ENCODE results near the gene SOX6. TPM values are rescaled to one million over a fixed set of nuclear protein-coding genes. Genes with fewer than 3 reads are reported as not detected.

SOX6 gene
- total and polyA plus RNA-seq, 12 donors = 0.80 to 43.0 (median 21.2) TPM

GRCh38 chr11:15963266-15963665 is 393.1 kb downstream of the SOX6 start:
- 100% methylated on average over 1 of the region's 1 CpG for WGBS, 2 donors
- no peak for ATAC-seq
- DNase-seq = no peak
- Histone ChIP-seq H3K27ac (no peak overlapping the region), H3K9me3 (no peaks in the 10 kb centered on the region), H3K4me3 (no peak overlapping the region), H3K4me1 (peaks cover 4 to 39% (median 23%) of the 10 kb centered on the region in 9 donors), H3K27me3 (no peaks in the 10 kb centered on the region), H3K36me3 (no peaks in the 10 kb centered on the region)
- TF ChIP-seq CTCF (IDR thresholded peaks at IDR 0.05) = no peak
- intact Hi-C loops (cut with DNase I) = loop anchor here in 1 of 10 donors (10.0 kb wide), 1 partner anchor 148 kb away; no protein-coding TSS in a partner anchor

- Histone ChIP-seq H3K27ac (no peak overlapping the region), H3K27me3 (no peaks in the 10 kb centered on the region), H3K4me1 (peaks cover 0 to 10% (median 0%) of the 10 kb centered on the region in 9 donors), H3K9me3 (no peaks in the 10 kb centered on the region), H3K4me3 (no peak overlapping the region), H3K36me3 (no peaks in the 10 kb centered on the region)
- no peak for DNase-seq
- TF ChIP-seq CTCF (IDR thresholded peaks at IDR 0.05) = no peak
- peak in 1 of 8 donors; percentile 44 for ATAC-seq
- intact Hi-C loops (cut with DNase I) = loop anchor here in 1 of 10 donors (5.0 kb wide), 1 partner anchor 1012 kb away; no protein-coding TSS in a partner anchor
- 17% methylated on average over 1 of the region's 1 CpG for WGBS, 2 donors
Measured at GRCh38 chr11:15958910-15959309, 397.4 kb downstream of the SOX6 start.

DNA sequence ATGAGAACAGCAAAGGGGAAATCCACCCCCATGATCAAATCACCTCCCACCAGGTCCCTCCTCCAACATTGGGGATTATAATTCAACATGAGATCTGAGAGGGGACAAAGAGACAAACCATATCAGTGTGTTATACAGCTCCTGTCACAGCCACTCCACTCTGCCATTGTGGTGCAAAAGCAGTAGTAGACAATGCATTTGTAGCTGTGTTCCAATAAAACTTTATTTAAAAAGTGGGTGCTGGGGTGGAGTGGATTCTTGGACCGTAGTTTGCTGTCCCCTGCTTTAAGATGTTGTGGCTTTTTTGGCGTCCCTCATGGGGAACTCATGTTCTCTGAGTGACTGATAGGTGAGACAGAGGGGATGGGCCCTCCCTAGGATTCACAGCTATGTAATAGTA is 399.1 kb downstream of the SOX6 start:
- no peaks in the 10 kb centered on the region for H3K36me3 ChIP-seq
- intact Hi-C loops (cut with DNase I) = loop anchor here in 1 of 10 donors (5.0 kb wide), 1 partner anchor 1010 kb away; no protein-coding TSS in a partner anchor
- H3K27me3 ChIP-seq = no peaks in the 10 kb centered on the region
- ATAC-seq = no peak
- WGBS, 2 donors = 65 to 97% methylated on average over 2 of the region's 2 CpGs
- H3K4me1 ChIP-seq = peaks cover 0 to 10% (median 0%) of the 10 kb centered on the region in 9 donors
- no peak overlapping the region for H3K4me3 ChIP-seq
- no peak for DNase-seq
- no peak overlapping the region for H3K27ac ChIP-seq
- TF ChIP-seq CTCF (IDR thresholded peaks at IDR 0.05) = no peak
- no peaks in the 10 kb centered on the region for H3K9me3 ChIP-seq

- Histone ChIP-seq H3K4me1 (peaks cover 0 to 10% (median 0%) of the 10 kb centered on the region in 9 donors), H3K27ac (no peak overlapping the region), H3K4me3 (no peak overlapping the region), H3K27me3 (no peaks in the 10 kb centered on the region), H3K36me3 (no peaks in the 10 kb centered on the region), H3K9me3 (no peaks in the 10 kb centered on the region)
- intact Hi-C loops (cut with DNase I) = loop anchor here in 1 of 10 donors (5.0 kb wide), 1 partner anchor 1009 kb away; no protein-coding TSS in a partner anchor
- DNase-seq (no peak), ATAC-seq (no peak)
- TF ChIP-seq CTCF (IDR thresholded peaks at IDR 0.05) = no peak
- 98% methylated on average over 3 of the region's 3 CpGs for WGBS, 2 donors
Measured at GRCh38 chr11:15956302-15956701, 400.0 kb downstream of the SOX6 start.
